ENCODE results near the gene OR1I1.
A peak's percentile ranks its signal among the peaks of the same experiment; 100 is the strongest.

The OR1I1 gene

DNA sequence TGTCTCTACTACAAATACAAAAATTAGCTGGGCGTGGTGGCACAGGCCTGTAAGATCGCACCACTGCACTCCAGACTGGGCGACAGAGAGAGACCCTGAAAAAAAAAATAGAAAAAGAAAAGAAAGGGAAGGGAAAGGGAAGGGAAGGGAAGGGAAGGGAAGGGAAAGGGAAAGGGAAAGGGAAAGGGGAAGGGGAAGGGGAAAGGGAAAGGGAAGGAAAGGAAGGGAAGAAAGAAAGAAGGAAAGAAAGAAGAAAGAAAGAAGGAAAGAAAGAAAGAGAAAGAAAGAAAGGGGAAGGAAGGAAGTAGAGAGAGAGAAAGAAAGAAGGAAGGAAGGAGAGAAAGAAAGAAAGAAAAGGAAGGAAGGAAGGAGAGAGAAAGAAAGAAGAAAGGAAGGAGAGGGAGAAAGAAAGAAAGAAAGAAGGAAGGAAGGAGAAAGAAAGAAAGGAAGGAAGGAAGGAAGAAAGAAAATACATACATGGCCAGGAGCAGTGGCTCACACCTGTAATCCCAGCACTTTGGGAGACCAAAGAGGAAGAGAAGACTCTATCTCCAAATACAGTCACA lies 17.1 kb downstream of the OR1I1 start:
- no peak for DNase-seq

DNA sequence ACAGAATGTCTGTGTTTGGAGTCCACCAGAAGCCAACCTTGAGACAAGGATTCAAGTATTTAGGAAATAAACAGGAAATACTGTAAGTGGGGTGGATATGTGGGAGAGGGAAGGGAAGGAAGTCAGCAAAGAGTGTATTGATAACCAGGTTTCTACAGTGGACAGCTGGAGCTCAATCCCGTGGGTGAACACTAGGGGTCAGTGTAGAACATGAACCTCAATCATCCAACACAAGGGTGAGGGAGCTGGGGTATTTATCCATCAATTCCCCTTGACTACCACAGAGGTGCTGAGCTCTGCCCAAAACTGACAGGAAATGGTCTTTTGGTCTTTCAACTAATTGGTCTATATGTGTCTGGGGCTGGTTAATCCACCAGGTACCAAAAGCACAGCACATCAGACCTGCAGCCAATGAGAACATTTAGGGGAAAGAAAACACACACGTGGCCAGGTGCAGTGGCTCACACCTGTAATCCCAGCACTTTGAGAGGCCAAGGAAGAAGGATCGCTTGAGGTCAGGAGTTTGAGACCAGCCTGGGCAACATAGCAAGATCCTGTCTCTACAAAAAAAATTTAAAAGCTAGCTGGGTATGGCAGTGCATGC lies 19.6 kb downstream of the OR1I1 start:
- peak; percentile 55 for DNase-seq

DNA sequence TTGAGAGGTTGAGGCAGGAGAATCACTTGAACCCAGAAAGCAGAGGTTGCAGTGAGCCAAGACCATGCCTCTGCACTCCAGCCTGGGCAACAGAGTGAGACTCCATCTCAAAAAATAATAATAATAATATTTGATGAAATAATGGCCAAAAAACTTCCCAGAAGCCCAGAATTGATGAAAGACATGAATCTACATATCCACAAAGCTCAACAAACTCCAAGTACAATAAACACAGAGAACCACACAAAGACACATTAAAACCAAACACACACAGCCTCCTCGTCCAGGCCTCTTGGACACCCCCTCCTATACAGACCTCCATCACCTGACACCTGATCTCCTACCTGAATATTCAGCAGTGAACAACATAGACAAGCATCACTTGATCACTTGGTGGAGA lies 22.0 kb downstream of the OR1I1 start:
- DNase-seq: no peak

DNA sequence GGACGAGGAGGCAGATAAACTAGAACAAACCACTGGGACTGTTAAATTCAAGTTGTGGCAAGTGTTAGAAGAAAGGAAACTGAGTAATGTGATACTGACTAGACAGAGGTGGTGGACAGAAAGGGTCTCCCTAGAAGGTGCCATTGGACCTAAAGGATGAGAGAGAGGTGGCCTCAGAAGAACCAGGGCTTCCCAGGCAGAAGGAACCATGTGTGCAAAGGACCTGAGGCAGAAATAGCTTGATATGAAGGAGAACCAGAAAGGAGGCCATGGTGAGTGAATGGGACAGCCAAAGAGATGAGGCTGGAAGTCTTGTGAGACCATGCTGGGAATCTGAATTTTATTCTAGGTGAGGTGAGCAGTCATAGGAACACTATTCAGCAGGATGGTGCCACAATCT lies 22.4 kb downstream of the OR1I1 start:
- DNase-seq: no peak

DNA sequence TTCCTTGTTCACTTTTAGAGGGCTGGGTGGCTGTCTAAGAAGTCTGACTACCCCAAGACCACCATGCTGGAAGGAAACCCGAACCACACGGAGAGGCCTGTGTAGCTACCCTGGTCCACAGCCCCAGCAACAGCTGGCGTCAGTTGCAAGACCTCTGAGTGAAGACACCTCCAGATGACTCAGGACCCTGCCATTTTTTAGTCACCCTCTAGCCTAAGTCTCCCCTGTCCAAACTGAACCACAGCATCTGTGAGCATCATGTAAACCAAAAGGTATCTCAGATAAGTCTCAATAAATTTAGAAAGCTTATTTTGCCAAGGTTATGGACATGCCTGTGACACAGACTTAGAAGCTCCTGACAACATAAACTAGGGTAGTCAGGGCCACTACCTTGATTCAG lies 23.0 kb downstream of the OR1I1 start:
- DNase-seq: no peak

DNA sequence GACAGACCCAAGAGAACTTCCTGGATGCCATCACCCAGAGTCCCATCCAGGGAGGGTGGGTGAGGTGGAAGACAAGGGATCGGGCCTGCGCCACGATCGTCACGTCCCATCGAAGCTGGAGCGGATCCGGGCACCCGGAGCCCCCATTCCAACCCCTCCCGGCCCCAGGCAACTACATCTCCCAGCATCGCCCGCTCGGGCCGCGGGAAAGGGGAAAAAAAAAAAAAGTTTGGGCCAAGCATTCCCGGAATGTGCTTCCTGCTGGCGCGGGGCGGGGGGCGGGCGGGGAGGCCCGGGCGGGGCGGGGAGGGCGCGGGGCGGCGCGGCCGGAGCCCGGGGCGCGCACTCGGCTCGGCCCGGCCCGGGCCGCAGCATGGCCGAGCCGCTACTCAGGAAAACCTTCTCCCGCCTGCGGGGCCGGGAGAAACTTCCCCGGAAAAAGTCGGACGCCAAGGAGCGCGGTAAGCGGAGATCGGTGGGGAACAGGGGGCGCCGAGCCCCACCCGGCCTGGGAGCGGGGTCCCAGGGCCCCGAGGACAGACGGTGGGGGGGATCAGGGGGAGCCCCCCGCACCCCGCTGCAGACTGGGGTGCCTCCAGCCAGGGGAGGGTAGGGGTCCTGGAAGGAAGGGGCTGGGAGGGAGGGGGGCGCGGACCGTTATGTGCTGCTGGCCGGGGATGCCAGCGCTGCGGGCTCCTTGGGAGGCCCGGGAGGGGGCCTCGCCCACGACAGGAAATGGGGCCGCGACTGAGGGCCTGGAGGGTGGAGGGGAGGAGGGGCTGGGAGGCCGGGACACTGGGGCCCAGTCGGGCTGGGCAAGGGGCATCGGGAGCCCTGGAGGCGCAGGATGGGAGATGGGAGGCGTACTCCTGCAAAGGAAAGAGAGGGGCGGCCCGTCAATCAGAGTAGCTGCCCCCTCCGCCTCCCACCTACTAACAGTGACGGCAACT lies 25.3 kb downstream of the OR1I1 start, which contains the start of gene SYDE1:
TSS of gene SYDE1 (plus strand) at position 341 of the 950 bp plus-strand sequence. CDS start at position 374, 33 bp downstream.
- DNase-seq: no peak

DNA sequence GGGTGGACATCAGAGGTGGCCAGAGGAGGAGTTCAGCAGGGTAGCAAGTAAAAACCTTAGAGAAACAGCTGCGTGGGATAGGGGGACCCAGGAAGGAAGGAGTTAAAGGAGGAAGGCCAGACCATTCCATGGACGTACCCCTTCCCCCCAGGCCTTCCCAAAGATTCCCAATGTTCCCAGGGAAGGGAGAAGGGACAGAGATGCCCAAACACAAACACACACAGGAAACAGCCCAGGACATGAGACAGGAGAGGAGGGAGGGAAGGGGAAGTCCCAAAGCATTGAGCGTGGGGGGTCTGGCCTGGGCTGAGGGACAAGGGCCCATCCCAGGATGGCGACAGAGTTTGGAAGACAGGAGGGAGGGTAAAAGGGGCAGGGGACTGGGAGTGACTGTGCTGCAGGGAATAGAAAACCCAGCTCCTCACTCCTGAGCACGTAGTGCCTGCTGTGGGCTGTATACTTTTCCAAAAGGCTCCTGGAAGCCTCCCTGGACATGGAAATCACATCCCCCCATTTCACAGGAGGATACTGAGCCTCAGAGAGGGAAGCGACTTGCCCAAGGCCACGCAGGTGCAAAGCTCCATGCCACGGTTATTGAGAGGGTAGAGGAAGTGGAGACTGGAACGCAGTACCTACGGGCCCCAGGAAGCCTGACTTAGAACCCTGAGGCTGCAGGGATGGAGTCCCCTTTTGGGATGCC lies 26.3 kb downstream of the OR1I1 start:
- DNase-seq: no peak

DNA sequence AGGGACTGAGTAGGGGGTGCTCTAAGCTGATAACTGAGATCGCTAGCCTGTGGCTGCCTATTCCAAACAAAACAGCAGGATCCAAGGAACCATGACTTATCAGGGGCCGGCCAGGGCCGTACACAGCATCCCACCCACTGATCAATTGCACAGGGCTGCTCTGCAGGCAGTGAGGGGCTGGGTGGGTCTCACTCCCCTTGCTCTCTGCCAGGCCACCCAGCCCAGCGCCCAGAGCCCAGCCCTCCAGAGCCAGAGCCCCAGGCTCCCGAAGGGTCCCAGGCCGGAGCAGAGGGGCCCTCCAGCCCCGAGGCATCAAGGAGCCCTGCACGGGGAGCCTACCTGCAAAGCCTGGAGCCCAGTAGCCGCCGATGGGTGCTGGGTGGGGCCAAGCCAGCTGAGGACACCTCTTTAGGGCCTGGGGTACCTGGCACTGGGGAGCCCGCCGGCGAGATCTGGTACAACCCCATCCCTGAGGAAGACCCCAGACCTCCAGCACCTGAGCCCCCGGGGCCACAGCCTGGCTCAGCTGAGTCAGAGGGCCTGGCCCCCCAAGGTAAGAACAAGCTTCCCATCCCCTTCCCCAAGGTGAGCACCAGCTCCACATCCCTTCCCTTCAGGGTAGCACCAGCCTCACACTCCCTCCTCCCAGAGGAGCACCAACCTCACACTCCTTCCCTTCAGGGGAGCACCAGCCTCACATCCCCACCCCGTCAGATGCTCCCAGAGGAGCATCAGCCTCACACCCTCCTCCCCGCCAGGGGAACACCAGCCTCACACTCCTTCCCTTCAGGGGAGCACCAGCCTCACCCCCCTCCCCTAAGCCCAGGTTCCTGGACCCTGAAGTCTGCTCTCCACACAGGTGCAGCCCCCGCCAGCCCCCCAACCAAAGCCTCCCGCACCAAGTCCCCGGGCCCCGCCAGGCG lies 27.1 kb downstream of the OR1I1 start:
- DNase-seq: no peak

DNA sequence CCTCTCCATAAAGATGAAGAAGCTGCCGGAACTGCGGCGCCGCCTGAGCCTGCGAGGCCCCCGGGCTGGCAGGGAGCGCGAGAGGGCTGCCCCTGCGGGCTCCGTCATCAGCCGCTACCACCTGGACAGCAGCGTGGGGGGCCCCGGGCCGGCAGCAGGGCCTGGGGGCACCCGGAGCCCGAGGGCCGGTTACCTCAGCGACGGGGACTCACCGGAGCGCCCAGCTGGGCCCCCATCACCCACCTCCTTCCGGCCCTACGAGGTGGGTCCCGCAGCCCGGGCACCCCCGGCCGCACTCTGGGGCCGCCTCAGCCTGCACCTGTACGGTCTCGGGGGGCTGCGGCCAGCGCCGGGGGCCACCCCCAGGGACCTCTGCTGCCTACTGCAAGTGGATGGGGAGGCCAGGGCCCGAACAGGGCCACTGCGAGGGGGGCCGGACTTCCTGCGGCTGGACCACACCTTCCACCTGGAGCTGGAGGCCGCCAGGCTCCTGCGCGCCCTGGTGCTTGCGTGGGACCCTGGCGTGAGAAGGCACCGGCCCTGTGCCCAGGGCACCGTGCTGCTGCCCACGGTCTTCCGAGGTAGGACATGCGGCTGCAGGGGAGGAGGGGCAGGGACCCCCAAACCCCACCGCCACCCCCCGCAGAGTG lies 27.9 kb downstream of the OR1I1 start:
- no peak for DNase-seq

DNA sequence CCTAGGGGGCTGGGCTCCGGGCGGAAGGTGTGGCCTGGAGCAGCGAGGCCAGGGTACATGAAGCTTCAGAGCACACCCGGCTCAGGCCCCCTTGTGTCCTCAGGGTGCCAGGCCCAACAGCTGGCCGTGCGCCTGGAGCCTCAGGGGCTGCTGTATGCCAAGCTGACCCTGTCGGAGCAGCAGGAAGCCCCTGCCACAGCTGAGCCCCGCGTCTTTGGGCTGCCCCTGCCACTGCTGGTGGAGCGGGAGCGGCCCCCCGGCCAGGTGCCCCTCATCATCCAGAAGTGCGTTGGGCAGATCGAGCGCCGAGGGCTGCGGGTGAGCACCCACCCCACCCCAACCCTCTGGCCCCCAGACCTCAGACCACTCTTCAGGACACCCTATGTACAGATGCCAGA lies 28.4 kb downstream of the OR1I1 start:
- no peak for DNase-seq

DNA sequence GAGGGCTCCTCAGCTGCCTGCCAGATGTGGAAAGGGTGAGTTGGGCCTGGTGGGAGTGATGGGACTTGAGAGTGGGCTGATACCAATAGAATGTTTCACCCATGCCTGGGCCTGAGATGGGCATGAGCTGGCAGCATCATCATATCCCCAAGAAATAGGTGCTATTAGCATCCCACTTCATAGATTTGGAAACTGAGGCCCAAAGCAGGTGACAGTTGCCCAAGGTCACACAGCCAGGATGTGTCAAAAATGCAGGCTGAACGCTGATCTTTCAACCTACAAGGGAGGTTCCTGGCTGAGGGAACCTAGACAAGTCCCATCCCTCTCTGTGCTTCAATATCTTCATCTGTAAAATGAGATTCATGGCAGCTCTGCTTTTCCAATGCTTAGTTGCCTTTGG lies 29.7 kb downstream of the OR1I1 start:
- no peak for DNase-seq

DNA sequence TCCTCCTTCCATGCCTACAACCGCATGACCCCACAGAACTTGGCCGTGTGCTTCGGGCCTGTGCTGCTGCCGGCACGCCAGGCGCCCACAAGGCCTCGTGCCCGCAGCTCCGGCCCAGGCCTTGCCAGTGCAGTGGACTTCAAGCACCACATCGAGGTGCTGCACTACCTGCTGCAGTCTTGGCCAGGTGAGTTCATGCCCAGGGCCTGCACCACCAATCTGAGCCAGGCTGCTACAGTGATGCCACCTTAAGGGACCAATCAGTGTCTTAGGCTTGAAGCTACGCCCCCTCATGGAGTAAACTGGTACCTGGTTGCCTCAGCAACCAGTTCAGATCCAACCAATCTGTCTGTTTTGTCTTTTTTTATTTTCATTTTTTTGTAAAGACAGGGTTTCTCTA lies 30.4 kb downstream of the OR1I1 start:
- no peak for DNase-seq

DNA sequence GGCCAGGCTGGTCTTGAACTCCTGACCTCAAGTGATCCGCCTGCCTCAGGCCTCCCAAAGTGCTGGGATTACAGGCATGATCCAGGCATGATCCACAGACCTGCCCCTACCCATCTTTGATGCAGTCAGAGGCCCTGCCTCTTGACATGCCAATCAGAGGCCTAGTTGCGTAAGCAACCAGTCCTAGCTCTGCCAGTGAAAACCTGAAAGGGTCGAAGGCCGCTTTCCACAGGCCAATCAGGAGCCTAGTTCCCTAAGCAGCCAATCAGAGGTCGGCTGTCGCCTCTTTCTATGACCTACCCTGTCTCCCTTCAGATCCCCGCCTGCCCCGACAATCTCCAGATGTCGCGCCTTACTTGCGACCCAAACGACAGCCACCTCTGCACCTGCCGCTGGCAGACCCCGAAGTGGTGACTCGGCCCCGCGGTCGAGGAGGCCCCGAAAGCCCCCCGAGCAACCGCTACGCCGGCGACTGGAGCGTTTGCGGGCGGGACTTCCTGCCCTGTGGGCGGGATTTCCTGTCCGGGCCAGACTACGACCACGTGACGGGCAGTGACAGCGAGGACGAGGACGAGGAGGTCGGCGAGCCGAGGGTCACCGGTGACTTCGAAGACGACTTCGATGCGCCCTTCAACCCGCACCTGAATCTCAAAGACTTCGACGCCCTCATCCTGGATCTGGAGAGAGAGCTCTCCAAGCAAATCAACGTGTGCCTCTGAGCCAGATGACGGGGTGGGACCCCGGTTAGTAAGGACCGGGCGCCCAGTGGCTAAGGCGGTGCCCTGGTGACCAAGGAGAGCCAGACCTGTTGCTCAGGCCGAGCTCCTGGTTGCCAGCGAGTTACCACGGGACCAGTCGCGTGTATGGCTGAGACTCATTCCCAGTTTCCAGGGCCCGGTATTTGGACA lies 31.5 kb downstream of the OR1I1 start:
- no peak for DNase-seq

DNA sequence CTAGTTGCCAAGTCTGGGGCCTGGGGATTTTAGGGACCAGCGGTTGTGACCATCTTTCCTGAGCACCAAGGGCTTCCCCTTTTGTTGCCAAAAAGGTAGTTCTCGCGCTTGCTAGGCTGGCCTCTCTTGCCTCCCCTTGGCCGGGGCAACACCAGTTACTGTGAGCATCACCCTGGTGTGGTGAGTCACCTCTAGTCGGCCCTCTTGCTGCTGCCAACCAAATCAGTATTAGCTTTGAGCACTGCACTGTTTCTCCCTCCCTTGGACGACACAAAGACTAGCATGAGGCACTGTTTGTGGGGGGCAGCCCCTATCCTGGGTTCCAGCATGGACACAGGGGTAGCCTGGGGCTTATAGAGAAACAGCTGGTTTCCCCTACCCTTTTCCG lies 32.1 kb downstream of the OR1I1 start:
- no peak for DNase-seq

DNA sequence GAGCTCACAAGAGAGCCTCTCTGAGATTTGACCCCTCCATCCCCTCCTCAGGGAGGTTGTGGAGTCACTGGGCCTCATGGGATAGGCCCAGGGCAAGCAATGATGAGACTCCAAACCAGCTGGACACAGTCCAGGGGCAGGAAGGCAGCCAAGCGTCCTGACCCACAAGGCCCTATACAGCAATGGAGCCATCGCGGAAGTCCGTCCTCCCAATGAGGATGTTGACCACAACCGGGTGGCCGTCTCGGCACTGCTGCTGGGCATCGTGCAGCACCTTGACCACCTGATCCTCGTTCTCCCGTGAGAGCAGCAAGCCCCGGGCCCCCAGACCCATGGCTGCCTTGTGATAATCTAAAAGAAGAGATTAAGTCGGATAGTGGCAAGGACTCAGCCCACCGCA lies 33.1 kb downstream of the OR1I1 start:
- no peak for DNase-seq

DNA sequence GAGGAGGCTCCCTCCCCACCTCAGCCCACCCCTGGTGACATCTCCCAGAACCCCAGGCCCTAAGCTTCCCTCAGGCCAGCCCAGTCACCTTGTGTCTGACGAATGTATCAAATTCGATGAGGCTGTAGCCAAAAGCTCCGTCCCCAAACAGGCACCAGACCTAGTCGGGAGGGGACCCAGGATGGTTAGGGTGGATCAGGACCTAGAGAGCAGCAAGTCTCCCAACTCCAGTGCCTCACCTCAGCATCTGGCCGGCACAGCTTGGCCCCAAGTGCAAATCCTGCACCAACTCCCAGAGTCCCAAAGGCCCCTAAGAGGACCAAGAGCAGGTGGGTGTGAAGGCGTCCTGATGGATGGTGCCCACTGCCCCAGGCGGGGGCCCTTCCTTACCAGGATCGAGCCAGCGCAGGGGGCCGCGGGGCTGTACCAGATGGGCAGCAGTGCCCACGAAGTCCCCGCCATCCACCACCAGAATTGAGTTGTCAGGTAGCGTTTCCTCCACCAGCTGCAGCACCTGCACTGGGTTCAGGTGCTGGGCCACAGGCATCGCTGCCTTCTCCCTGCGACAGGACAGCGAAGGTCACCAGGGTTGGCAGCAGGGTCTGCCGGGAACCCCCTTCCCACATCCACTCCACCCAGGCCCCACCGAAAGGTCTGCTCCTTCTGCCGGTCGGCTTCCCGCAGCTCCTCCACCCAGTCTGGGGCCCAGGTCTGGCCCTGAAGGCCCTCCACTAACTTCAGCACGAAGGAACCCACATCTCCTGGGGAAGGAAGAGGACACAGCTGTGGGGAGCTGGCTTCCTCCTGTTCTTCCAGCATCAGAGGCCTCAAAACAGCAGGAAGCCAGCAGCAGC lies 34.0 kb downstream of the OR1I1 start:
- DNase-seq: no peak

DNA sequence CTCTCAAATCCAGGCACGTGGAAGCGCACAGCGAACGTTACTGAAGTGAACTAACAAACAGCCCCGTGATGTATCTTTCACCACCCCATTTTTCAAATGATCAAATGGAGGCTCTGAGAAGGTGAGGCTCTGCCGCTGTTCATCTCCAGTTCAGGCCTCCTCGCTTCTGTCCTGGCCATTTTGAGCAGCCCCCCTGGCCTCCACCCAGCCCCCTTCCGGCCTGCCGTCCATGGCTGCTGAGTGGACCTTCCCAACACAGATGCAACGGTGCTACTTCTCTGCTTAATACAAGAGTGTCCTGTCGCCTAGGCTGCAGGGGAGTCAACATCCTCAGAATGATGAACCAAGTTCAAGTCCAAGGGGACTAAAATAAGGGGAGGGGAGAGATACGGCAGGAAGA lies 34.8 kb downstream of the OR1I1 start:
- DNase-seq: no peak

DNA sequence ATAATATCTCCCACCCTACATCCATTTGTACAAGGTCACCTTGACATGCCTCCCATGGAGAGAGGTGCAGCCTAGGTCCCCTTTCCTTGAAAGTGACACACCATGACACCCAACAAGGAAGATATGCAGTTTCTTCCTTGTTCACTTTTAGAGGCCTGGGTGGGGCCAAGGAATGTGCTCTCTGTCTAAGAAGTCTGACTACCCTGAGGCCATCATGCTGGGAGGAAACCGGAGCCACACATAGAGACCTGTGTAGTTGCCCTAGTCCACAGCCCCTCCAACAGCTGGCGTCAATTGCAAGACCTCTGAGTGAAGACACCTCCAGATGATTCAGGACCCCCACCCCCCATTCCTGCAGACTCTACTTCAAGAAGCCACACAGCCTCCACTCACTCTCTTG lies 36.2 kb downstream of the OR1I1 start:
- DNase-seq: no peak

DNA sequence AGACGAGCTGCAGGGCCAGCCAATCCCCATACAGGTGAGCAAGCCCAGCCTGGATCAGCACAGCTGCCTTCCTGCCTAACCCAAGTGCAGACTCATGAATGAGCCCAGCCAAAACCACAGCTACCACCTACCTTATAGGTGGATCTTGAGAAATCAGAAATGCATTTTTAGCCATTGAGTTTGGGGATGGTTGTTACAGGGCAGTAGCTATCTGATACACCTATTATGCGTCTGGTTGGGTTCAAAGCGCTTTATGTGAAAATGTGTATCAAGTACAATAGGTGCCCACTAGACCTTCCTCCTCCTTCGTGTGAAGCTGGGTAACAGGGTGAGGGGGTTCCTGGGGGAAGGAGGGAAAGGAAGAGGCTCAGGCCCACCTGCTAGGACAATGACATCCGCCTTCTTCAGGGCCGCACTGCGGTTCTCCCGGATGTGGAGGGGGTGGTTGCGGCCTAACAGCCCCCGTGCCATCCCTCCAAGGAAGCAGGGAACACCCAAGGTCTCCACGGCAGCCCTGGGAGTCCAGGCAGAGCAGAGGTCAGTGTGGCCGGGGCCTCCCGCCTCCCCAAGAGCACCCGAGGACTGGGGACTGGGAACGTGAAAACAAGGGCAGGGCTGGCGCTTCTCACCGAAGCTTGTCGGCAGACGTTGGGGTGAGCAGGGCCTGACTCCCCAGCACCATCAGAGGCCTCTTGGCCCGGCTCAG lies 36.9 kb downstream of the OR1I1 start:
- DNase-seq: no peak
